Cardiac muscle cell (in vitro differentiated cells and primary cell): ENCODE measurements around the gene TBL1XR1. TPM values are rescaled to one million over a fixed set of nuclear protein-coding genes. Genes with fewer than 3 reads are reported as not detected.
"Not testable (repeated sequence)": the region's sequence is repeated elsewhere in the genome, so short reads cannot be mapped to it uniquely, and the experiment has no call there.

Experiments
- DNase-seq, 2 donors: peaks; one replicate each; pipeline versions ENCODE4 v3.0.0 to v3.0.0-alpha.2; 2010 to 2017; ENCODE audit warnings: low read depth in 1 of 2, low spot score in 1 of 2
- H3K27ac ChIP-seq: fragments of 200-600 bp; sonication (generic); 2 replicates; pipeline ENCODE4 v1.5.1; 2016
- H3K27me3 ChIP-seq: fragments of 200-600 bp; sonication (generic); 2 replicates; pipeline ENCODE4 v1.6.0; 2016; ENCODE audit warnings: control low read depth
- H3K36me3 ChIP-seq: fragments of 200-600 bp; sonication (generic); 2 replicates; pipeline ENCODE4 v1.5.1; 2016; ENCODE audit warnings: control low read depth
- H3K4me1 ChIP-seq: fragments of 200-600 bp; sonication (generic); 2 replicates; pipeline ENCODE4 v1.8.1; 2017; ENCODE audit warnings: low read depth, mild to moderate bottlenecking, mixed run types
- H3K4me3 ChIP-seq: fragments of 200-600 bp; sonication (generic); 2 replicates; pipeline ENCODE4 v1.5.1; 2016; ENCODE audit warnings: mild to moderate bottlenecking
- H3K9me3 ChIP-seq: fragments of 200-600 bp; sonication (generic); 2 replicates; pipeline ENCODE4 v1.5.1; 2017; ENCODE audit warnings: low read depth, mild to moderate bottlenecking, control low read depth
- polyA plus RNA-seq: library from polyadenylated mRNA; unstranded; fragments of >200 nt; fragmentation: Nextera tagmentation; extraction: Ambion mirVana; gene quantifications from 2 replicates; pipeline ENCODE4 v1.2.1, GENCODE V29; 2016
- total RNA-seq: library from RNA; depleted of rRNA; stranded (reverse); fragments of >200 nt; gene quantifications from 2 replicates; pipeline ENCODE4 v1.2.3, GENCODE V29; 2016
- TF ChIP-seq, protein P1 (sequence below): IDR thresholded peaks from 2 replicates; pipeline ENCODE4 v1.5.1; 2012; ENCODE audit warnings: low read depth, mild to moderate bottlenecking, low read length

The TBL1XR1 gene
- total and polyA plus RNA-seq, 2 experiments from 2014 or later: 23.7 to 81.7 TPM

- H3K27ac ChIP-seq: no peak overlapping the region
- H3K36me3 ChIP-seq: no peaks in the 10 kb centered on the region
- no peaks in the 10 kb centered on the region for H3K9me3 ChIP-seq
- DNase-seq: no peak
- H3K4me3 ChIP-seq: no peak overlapping the region
- H3K27me3 ChIP-seq: no peaks in the 10 kb centered on the region
- no peaks in the 10 kb centered on the region for H3K4me1 ChIP-seq
- TF ChIP-seq, protein P1, sequence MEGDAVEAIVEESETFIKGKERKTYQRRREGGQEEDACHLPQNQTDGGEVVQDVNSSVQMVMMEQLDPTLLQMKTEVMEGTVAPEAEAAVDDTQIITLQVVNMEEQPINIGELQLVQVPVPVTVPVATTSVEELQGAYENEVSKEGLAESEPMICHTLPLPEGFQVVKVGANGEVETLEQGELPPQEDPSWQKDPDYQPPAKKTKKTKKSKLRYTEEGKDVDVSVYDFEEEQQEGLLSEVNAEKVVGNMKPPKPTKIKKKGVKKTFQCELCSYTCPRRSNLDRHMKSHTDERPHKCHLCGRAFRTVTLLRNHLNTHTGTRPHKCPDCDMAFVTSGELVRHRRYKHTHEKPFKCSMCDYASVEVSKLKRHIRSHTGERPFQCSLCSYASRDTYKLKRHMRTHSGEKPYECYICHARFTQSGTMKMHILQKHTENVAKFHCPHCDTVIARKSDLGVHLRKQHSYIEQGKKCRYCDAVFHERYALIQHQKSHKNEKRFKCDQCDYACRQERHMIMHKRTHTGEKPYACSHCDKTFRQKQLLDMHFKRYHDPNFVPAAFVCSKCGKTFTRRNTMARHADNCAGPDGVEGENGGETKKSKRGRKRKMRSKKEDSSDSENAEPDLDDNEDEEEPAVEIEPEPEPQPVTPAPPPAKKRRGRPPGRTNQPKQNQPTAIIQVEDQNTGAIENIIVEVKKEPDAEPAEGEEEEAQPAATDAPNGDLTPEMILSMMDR: no peak
These were observed 11.5 kb upstream of the TBL1XR1 start for GRCh38 chr3:177208781-177209180.

GRCh38 chr3:177208223-177208622 is 10.9 kb upstream of the TBL1XR1 start:
- TF ChIP-seq, protein P1: no peak
- no peaks in the 10 kb centered on the region for H3K9me3 ChIP-seq
- no peaks in the 10 kb centered on the region for H3K36me3 ChIP-seq
- H3K4me1 ChIP-seq: no peaks in the 10 kb centered on the region
- no peak overlapping the region for H3K4me3 ChIP-seq
- H3K27me3 ChIP-seq: no peaks in the 10 kb centered on the region
- DNase-seq: no peak
- no peak overlapping the region for H3K27ac ChIP-seq

DNA sequence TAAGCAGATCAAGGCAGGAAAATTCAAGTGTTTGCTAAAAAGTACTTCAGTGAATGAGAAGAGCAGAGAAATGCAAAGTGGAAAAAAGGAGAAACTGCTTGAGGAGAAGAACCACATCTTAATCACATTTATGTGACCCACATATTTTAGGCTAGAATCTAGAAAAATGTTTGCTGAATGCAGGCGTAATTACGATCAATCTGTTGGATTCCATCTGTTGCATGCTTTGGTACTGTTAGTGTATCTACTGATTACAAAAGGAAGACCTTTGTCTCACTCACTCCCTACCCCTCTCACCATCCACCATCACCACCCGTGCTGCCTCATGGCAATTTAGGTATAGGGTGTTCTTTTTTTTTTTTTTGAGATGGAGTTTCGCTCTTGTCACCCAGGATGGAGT is 9.7 kb upstream of the TBL1XR1 start:
- Histone ChIP-seq H3K27me3 (no peaks in the 10 kb centered on the region), H3K27ac (no peak overlapping the region), H3K36me3 (no peaks in the 10 kb centered on the region), H3K4me1 (no peaks in the 10 kb centered on the region), H3K4me3 (no peak overlapping the region), H3K9me3 (no peaks in the 10 kb centered on the region)
- TF ChIP-seq, protein P1: no peak
- DNase-seq: no peak

DNA sequence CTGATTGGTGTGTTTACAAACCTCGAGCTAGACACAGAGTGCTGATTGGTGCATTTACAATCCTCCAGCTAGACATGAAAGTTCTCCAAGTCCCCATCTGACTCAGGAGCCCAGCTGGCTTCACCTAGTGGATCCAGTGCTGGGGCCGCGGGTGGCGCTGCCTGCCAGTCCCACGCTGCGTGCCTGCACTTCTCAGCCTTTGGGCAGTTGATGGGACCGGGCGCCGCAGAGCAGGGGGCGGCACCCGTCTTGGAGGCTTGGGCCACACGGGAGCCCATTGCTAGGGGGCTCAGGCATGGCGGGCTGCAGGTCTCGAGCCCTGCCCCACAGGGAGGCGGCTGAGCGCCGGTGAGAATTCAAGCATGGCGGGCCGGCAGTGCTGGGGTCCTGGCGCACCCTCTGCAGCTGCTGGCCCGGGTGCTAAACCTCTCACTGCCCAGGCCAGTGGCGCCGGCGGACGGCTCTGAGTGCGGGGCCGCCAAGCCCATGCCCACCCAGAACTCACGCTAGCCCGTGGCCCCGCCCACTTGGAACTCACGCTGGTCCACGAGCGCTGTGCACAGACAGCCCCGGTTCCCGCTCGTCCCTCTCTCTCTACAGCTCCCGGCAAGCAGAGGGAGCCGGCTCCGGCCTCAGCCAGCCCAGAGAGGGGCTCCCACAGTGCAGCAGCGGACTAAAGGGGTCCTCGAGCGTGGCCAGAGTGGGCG is 6.6 kb upstream of the TBL1XR1 start:
- no peak overlapping the region for H3K27ac ChIP-seq
- H3K4me3 ChIP-seq: no peak overlapping the region
- H3K27me3 ChIP-seq: no peaks in the 10 kb centered on the region
- DNase-seq: no peak
- TF ChIP-seq, protein P1: no peak
- peaks cover 4% of the 10 kb centered on the region for H3K4me1 ChIP-seq
- H3K9me3 ChIP-seq: no peaks in the 10 kb centered on the region
- H3K36me3 ChIP-seq: no peaks in the 10 kb centered on the region

DNA sequence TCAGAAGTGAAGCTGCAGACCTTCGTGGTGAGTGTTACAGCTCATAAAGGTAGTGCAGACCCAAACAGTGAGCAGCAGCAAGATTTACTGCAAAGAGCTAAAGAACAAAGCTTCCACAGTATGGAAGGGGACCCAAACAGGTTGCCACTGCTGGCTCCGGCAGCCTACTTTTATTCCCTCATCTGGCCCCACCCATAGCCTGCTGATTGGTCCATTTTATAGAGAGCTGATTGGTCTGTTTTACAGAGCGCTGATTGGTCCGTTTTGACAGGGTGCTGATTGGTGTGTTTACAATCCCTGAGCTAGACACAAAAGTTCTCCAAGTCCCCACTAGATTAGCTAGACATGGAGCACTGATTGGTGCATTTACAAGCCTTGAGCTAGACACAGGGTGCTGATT is 5.7 kb upstream of the TBL1XR1 start:
- not testable (repeated sequence) for DNase-seq, H3K36me3 ChIP-seq, H3K9me3 ChIP-seq, H3K27ac ChIP-seq, H3K27me3 ChIP-seq, H3K4me3 ChIP-seq
- H3K4me1 ChIP-seq: peaks cover 12% of the 10 kb centered on the region

- no peaks in the 10 kb centered on the region for H3K9me3 ChIP-seq
- H3K36me3 ChIP-seq: no peaks in the 10 kb centered on the region
- DNase-seq: peak in 1 of 2 donors; percentile 34
- TF ChIP-seq, protein P1: no peak
- peaks cover 13% of the 10 kb centered on the region for H3K4me1 ChIP-seq
- H3K27ac ChIP-seq: no peak overlapping the region
- no peaks in the 10 kb centered on the region for H3K27me3 ChIP-seq
- H3K4me3 ChIP-seq: no peak overlapping the region
These were observed 4.6 kb upstream of the TBL1XR1 start for GRCh38 chr3:177201700-177202397.
